ENCODE measurements around the gene TBX3.

The TBX3 gene

GRCh38 chr12:114636723-114637480, 47.1 kb downstream of the TBX3 start:
- TF ChIP-seq CTCF (conservative IDR thresholded peaks at IDR 0.05; ENCODE audit: control insufficient read depth, insufficient read depth, low read depth, low read length), result peak; percentile 49
- DNase-seq (ENCODE audit: low read depth), result peak; percentile 26

GRCh38 chr12:114631242-114631641, 52.7 kb downstream of the TBX3 start:
- H3K4me3 ChIP-seq (ENCODE audit: control insufficient read depth, low read depth, low read length), result no peak overlapping the region
- DNase-seq (ENCODE audit: low read depth), result no peak
- TF ChIP-seq CTCF (conservative IDR thresholded peaks at IDR 0.05; ENCODE audit: control insufficient read depth, insufficient read depth, low read depth, low read length), result no peak

More at GRCh38 chr12:114636723-114637480, 47.1 kb downstream of the TBX3 start:
- no peak overlapping the region for H3K4me3 ChIP-seq (ENCODE audit: control insufficient read depth, low read depth, low read length)

- TF ChIP-seq CTCF (conservative IDR thresholded peaks at IDR 0.05; ENCODE audit: control insufficient read depth, insufficient read depth, low read depth, low read length), result no peak
- no peak overlapping the region for H3K4me3 ChIP-seq (ENCODE audit: control insufficient read depth, low read depth, low read length)
- DNase-seq (ENCODE audit: low read depth), result no peak
Observed at GRCh38 chr12:114628199-114628598, 55.8 kb downstream of the TBX3 start.

GRCh38 chr12:114627393-114627792, 56.6 kb downstream of the TBX3 start:
- TF ChIP-seq CTCF (conservative IDR thresholded peaks at IDR 0.05; ENCODE audit: control insufficient read depth, insufficient read depth, low read depth, low read length), result no peak
- no peak for DNase-seq (ENCODE audit: low read depth)
- no peak overlapping the region for H3K4me3 ChIP-seq (ENCODE audit: control insufficient read depth, low read depth, low read length)

- peak; percentile 88 for TF ChIP-seq CTCF (conservative IDR thresholded peaks at IDR 0.05; ENCODE audit: control insufficient read depth, insufficient read depth, low read depth, low read length)
- no peak overlapping the region for H3K4me3 ChIP-seq (ENCODE audit: control insufficient read depth, low read depth, low read length)
- DNase-seq (ENCODE audit: low read depth), result peak; percentile 77
Observed at GRCh38 chr12:114625294-114625851, 58.6 kb downstream of the TBX3 start.

- no peak for DNase-seq (ENCODE audit: low read depth)
- no peak overlapping the region for H3K4me3 ChIP-seq (ENCODE audit: control insufficient read depth, low read depth, low read length)
- TF ChIP-seq CTCF (conservative IDR thresholded peaks at IDR 0.05; ENCODE audit: control insufficient read depth, insufficient read depth, low read depth, low read length), result no peak
Observed at GRCh38 chr12:114623737-114624136, 60.2 kb downstream of the TBX3 start.

Measured in fibroblast of mammary gland (primary cell).